GM10266 (cell line): ENCODE measurements around the gene REPIN1.

Experiments
- DNase-seq: peaks from one replicate; pipeline ENCODE4 v3.0.0; 2012; ENCODE audit errors: extremely low spot score
- TF ChIP-seq, protein P1 (sequence below): IDR thresholded peaks from 2 replicates; pipeline ENCODE4 v1.5.1; 2012; ENCODE audit warnings: mild to moderate bottlenecking, low read depth; ENCODE audit not compliant: control insufficient read depth, insufficient read depth; ENCODE audit errors: missing control alignments

The REPIN1 gene

DNA sequence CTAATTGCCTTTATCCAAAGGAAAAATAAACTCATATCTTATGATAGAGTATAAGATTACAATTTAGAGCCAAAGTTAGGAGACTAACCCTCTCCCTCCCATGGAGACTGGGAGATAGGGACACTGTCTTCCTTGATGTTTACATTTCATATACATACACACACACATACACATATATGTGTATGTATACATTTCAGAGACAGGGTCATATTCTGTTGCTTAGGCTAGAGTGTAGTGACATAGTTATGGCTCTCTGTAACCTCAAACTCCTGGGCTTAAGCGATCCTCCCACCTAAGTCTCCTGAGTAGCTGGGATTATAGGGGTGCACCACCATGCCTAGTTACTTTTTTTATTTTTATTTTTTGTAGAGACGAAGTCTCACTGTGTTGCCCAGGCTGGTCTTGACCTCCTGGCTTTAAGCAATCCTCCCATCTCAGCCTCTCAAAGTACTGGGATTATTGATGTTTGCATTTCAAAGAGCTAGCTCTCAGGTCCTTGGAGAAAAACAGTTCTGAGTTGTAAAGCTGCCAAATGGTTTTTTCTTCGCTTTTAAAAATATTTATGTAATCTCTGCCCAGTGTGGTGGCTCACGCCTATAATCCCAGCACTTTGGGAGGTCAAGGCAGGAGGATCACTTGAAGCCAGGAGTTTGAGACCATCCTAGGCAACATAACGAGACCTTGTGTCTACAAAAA is 8.1 kb upstream of the REPIN1 start:
- TF ChIP-seq, protein P1, sequence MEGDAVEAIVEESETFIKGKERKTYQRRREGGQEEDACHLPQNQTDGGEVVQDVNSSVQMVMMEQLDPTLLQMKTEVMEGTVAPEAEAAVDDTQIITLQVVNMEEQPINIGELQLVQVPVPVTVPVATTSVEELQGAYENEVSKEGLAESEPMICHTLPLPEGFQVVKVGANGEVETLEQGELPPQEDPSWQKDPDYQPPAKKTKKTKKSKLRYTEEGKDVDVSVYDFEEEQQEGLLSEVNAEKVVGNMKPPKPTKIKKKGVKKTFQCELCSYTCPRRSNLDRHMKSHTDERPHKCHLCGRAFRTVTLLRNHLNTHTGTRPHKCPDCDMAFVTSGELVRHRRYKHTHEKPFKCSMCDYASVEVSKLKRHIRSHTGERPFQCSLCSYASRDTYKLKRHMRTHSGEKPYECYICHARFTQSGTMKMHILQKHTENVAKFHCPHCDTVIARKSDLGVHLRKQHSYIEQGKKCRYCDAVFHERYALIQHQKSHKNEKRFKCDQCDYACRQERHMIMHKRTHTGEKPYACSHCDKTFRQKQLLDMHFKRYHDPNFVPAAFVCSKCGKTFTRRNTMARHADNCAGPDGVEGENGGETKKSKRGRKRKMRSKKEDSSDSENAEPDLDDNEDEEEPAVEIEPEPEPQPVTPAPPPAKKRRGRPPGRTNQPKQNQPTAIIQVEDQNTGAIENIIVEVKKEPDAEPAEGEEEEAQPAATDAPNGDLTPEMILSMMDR: no peak
- no peak for DNase-seq

DNA sequence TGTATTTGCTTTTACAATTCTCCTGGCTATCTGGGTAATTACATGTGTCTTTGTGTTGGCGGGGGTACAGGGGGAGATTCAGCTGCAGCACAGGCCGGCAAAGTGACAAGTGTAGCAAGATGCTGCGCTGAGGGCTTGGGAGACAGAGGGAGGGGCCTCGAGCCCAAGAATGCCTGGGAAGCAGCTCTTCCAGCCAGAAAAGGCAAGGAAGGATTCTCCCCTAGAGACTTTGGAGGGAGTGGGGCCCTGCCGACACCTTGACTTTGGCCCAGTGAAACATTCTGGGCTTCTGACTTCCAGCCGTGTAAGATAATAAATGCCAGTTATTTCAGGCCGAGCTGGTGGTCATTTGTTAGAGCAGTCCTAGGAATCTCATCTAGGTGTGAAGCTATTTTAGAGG is 7.2 kb upstream of the REPIN1 start:
- TF ChIP-seq, protein P1: no peak
- no peak for DNase-seq

DNA sequence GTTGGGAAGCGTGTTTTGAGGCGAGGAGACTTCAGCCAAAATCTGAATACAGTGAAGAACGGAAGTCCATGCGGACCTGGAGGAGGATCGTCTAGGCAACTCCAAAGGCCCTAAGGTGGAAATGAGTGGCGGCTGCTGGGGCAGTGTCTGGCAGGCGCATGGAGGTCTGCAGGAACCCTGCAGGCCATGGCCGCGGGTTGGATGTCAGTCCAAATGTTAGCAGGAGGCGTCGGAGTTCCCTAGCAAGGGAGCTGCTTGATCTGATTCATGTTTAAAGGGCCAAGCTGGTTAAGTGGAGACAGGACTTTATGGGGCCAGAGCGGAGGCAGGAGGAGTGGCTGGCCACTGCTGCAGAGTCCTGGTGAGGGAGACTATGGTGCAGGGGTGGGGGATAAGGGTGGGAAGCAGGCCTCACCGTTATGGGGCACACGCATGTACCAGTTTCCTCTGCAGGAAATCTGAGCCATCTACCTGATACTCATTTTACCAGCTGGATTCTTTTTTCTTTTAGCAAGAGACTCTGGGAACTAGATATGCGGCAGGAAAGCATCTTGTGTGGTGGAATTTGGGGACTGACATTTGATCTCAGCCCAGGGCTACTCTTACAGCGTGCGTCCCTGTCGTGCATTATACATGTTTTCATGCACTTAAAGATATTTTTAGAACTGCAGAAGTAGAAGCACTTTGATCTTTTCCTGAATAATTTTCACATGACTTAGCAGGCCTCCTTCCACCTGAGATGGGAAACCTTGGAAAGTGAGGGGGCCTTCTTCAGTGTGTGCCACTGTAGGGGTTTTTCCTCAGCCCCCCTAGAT is 6.6 kb upstream of the REPIN1 start:
- DNase-seq: no peak
- TF ChIP-seq, protein P1: no peak

DNA sequence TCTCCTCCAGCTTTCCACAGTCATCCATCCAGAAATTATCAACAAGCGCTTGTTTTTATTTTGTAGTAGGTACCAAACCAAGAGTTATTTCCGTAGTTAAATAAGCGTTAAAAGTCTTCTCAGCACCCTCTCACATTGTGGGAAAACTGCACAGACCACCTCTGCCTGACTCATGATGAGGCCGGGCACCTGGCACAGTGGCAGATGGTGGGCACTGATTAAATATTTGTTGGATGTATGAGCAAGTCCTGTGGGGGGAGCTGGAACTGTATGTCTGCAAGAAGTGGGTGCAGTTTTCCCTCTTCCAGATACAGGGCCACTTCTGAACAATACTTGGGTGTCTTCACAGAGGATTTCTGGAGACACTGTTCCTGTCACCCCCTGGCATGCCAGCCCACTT is 5.3 kb upstream of the REPIN1 start:
- no peak for DNase-seq

DNA sequence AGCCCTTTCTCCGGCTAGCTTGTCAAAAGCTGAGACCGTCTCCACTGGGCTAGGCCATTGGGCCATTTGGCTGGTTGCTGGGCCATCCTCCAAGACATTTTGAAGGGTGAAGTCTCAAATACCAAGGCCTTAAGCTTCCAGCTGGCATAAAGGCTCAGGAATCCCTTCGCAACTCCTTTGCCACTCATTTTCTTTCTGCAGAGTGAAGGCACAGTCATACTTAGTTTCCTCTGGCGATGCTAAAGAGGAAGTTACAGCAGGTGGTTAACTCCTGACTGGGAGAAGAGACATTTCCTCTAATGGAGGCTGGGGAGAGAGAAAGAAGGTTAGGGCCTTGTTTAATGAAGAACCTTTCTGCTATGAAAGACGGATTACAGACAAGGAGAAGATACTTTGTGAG is 4.8 kb upstream of the REPIN1 start:
- no peak for DNase-seq

More for the DNA sequence above, 5.3 kb upstream of the REPIN1 start:
- TF ChIP-seq, protein P1: no peak

DNA sequence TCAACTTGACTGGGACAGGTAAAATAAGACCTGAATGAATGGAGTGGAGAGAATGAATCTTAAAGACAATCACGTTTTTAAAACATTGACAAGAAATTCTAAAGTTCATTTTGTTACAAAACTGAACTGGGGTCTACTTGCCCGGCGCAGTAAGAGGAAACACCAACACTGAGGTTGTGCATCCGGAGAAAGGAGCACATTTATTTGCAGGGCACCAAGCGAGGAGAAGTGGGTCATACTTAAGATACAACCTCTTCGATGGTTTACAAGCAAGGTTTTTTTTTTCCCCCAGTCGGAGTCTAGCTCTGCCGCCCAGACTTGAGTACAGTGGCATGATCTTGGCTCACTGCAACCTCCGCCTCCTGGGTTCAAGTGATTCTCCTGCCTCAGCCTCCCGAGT is 3.4 kb upstream of the REPIN1 start:
- no peak for DNase-seq
- TF ChIP-seq, protein P1: no peak

More for the DNA sequence above, 4.8 kb upstream of the REPIN1 start:
- TF ChIP-seq, protein P1: no peak
